ES-I3 (cell line): Measurements from ENCODE around the gene LRRC59.

Experiments
- H3K36me3 ChIP-seq: 2 replicates; pipeline ENCODE4 v1.6.1; 2013; ENCODE audit warnings: mild to moderate bottlenecking, low read length, control low read depth, moderate library complexity; ENCODE audit not compliant: insufficient read depth
- H3K4me1 ChIP-seq: 2 replicates; pipeline ENCODE4 v1.6.1; 2013; ENCODE audit warnings: mild to moderate bottlenecking, control low read depth, low read length; ENCODE audit not compliant: insufficient read depth
- H3K9ac ChIP-seq: 2 replicates; pipeline ENCODE4 v1.6.1; 2013; ENCODE audit warnings: low read depth, mild to moderate bottlenecking, low read length, moderate library complexity
- H3K9me3 ChIP-seq: 2 replicates; pipeline ENCODE4 v1.6.1; 2013; ENCODE audit warnings: mild to moderate bottlenecking, low read length, moderate library complexity; ENCODE audit not compliant: control insufficient read depth, insufficient read depth

The LRRC59 gene

DNA sequence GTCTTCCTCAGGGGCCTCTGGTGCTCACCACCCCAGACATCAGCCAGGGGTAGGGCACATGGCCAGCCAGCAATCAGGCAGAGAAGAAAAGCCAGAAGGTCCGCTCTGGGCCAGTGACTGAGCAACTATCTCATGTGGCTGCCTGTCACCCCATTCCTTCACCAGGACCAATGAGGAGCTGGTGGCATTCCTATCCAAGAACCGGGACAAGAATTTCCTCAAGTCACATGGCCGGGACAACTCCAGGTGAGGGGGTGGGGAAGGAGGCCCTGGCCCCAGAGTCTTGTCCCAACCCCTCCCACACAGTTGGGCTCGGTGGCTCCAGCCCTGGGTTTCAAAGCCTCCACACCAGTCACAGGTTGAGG lies 42.0 kb downstream of the LRRC59 start:
- H3K36me3 ChIP-seq, result peaks cover 30% of the 10 kb centered on the region
- no peaks in the 10 kb centered on the region for H3K4me1 ChIP-seq
- no peak overlapping the region for H3K9ac ChIP-seq
- no peaks in the 10 kb centered on the region for H3K9me3 ChIP-seq

- H3K36me3 ChIP-seq, result peaks cover 30% of the 10 kb centered on the region
Observed at GRCh38 chr17:50354776-50355175, 42.5 kb downstream of the LRRC59 start.

DNA sequence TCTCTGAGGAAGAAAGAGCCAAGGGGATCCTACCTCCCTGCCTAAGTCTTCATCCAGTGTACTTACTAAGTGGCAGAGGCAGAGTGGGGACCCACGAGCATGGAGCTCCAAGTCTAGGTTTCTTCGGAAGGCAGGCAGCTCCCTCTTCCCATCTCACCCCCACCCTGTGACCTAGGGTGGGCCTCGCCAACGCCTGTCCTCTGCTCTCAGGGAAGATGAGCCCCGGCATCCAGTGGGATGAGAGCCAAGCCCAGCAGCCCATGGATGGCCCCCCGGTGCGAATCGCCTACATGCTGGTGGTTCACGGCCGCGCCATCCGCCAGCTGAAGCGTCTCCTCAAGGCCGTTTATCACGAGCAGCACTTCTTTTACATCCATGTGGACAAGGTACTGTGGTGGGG lies 43.1 kb downstream of the LRRC59 start:
- peaks cover 30% of the 10 kb centered on the region for H3K36me3 ChIP-seq
- no peak overlapping the region for H3K9ac ChIP-seq
- no peaks in the 10 kb centered on the region for H3K9me3 ChIP-seq
- H3K4me1 ChIP-seq, result no peaks in the 10 kb centered on the region

More at GRCh38 chr17:50354776-50355175, 42.5 kb downstream of the LRRC59 start:
- no peaks in the 10 kb centered on the region for H3K4me1 ChIP-seq
- no peak overlapping the region for H3K9ac ChIP-seq
- no peaks in the 10 kb centered on the region for H3K9me3 ChIP-seq

DNA sequence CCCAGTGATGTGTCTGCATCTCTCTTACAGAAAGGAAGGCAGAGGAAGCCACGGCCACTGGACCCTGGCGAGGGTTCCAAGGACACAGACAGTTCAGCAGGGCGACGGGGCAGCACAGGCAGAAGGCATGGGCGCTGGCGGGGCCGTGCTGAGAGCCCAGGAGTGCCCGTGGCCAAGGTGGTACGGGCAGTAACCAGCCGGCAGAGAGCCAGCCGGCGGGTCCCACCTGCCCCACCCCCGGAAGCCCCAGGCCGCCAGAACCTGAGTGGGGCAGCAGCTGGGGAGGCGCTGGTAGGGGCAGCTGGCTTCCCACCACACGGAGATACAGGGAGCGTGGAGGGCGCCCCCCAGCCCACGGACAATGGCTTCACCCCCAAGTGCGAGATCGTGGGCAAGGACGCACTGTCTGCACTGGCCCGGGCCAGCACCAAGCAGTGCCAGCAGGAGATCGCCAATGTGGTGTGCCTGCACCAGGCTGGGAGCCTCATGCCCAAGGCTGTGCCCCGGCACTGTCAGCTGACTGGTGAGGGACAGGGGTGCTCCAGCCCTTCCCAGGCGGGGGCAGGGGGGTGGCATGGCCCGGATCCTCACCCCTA lies 43.6 kb downstream of the LRRC59 start:
- no peak overlapping the region for H3K9ac ChIP-seq

GRCh38 chr17:50352693-50353599 lies 44.4 kb downstream of the LRRC59 start:
- Histone ChIP-seq H3K9ac (no peak overlapping the region), H3K36me3 (peaks cover 22% of the 10 kb centered on the region), H3K9me3 (no peaks in the 10 kb centered on the region), H3K4me1 (peaks cover 11% of the 10 kb centered on the region)

More for the DNA sequence above, 43.6 kb downstream of the LRRC59 start:
- Histone ChIP-seq H3K9me3 (no peaks in the 10 kb centered on the region), H3K4me1 (peaks cover 3% of the 10 kb centered on the region; the same call in 1 of the 2 replicates), H3K36me3 (peaks cover 28% of the 10 kb centered on the region)

DNA sequence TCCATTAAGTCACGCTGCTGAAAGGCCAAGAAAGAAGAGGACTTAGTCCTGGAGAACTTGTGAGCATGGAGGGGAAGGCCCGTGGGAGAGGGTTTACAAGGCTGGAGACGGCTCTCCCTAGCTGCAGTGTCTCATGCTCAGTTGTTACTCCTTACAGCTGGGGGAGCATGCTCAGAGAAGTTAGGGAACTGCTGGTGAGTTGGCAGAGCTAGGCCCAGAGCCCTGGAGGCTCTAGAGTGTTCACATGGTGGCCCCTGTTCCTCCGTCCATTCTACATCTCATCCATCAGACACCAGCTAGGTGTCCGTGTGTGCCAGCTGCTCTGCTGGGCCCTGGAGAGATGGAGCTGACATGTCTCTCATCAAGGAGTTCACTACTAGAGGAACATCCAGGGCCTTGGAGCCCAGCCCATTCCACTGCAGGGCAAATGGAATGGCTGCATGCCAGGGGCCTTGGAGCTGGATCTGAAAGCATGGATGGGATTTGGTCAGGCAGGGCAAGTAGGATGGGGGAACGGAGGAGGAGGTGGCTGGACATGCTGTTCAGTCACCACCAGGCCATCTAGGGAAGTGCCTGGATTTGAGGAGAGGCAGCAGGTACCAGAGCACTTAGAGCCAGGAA lies 45.1 kb downstream of the LRRC59 start:
- Histone ChIP-seq H3K4me1 (peaks cover 15% of the 10 kb centered on the region), H3K36me3 (peaks cover 19% of the 10 kb centered on the region)

GRCh38 chr17:50350733-50351132 lies 46.6 kb downstream of the LRRC59 start:
- peaks cover 15% of the 10 kb centered on the region for H3K4me1 ChIP-seq
- no peak overlapping the region for H3K9ac ChIP-seq
- no peaks in the 10 kb centered on the region for H3K9me3 ChIP-seq
- peaks cover 12% of the 10 kb centered on the region for H3K36me3 ChIP-seq

More for the DNA sequence above, 45.1 kb downstream of the LRRC59 start:
- Histone ChIP-seq H3K9me3 (no peaks in the 10 kb centered on the region), H3K9ac (no peak overlapping the region)

- Histone ChIP-seq H3K36me3 (peaks cover 3% of the 10 kb centered on the region; the same call in 1 of the 2 replicates), H3K4me1 (peaks cover 21% of the 10 kb centered on the region), H3K9ac (no peak overlapping the region), H3K9me3 (no peaks in the 10 kb centered on the region)
Observed at GRCh38 chr17:50349243-50349600, 48.1 kb downstream of the LRRC59 start.

DNA sequence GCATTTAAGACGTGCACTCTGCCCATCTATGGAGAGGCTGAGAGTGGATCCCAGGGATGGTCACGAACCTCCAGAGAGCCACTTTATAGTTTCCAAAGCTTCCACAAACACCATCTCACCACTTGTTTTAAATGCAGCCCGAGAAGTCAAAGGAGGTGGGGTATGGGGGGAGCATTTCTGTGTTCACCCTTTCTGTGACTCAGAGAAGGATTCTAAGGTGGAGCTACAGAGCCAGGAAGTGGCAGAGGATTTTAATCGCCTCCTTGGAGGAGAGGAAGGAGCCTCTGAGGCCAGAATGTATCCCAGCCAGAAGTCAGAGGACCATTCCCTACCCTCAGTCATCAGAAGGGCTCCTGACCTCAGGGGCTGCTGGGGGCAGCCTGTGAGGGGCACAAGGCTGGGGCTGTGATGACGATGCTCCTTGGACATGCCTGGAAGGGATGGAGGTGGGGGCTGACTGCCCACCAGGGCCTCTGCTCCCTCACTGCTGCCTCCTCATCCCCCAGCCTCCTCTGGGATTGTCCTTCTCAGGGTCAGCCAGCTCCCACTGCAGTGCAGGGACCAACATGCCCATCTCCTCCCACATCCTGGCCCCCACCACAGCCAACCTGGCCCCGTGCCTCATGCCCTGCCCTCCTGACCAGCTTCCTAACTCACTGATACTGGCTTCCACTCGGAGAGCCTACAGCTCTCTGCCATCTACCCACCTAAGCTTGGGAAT lies 48.6 kb downstream of the LRRC59 start:
- Histone ChIP-seq H3K4me1 (peaks cover 21% of the 10 kb centered on the region), H3K9ac (no peak overlapping the region), H3K9me3 (no peaks in the 10 kb centered on the region), H3K36me3 (no peaks in the 10 kb centered on the region)

DNA sequence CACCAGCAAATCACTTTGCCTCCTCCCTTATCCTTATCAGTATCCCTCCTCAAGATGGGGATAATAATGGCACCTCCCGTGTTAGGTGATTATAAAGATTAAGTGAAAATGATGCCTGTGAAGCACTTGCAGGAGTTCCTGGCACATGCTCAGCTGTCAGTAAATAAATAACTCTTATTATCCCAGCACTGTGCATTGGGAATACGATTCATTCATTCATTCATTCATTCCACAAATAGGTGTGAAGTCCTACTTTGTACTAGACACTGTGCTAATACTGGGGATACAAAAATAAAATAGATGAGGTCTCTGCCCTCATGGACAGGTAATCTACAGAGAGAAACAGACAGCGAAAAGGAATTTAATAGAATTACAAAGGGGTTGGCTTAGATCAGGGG lies 49.4 kb downstream of the LRRC59 start:
- peaks cover 21% of the 10 kb centered on the region for H3K4me1 ChIP-seq
- no peaks in the 10 kb centered on the region for H3K36me3 ChIP-seq
- no peak overlapping the region; the same call in 1 of the 2 replicates for H3K9ac ChIP-seq
- no peaks in the 10 kb centered on the region for H3K9me3 ChIP-seq

DNA sequence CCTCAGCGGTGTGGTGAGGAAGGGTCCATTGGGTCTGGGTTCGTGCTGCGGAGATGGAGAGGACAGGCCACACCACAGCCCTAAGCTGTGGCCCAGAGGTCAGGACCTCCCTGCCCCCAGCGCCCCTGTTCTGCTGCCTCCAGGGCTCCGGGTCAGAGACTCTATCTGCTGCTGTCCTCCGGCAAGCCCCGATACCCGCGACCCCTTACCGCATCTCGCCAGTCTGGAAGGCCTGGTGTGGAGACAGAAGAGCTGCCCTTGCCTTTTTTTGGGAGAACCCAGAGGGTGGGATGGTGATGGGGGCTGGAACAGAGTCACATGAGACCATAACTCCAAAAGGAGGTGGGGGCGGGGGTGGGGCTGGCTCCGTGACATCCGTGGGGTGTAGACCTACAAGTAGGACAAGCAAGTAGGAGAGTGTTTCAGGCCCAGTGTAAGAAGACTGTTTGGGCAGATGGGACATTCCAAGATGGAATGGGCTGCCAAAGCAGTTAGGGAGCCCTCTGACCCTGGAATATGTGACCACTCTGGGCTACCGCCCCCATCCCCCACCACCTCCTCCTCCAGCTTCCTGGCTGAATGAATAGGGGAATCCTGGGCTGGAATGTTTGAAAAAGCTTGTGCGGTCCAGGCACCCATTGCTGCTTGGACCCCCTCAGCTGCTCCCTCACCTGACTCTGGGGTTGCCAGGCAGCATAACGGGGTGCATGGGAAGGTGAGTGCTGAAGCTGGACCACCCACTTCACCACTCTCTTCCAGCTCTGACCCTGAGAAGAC lies 50.0 kb downstream of the LRRC59 start:
- Histone ChIP-seq H3K9me3 (no peaks in the 10 kb centered on the region), H3K36me3 (no peaks in the 10 kb centered on the region), H3K4me1 (peaks cover 21% of the 10 kb centered on the region), H3K9ac (peak overlapping the region; percentile 95)

- Histone ChIP-seq H3K9me3 (0 out of 2 replicates have a peak, but pooled peaks cover 4% of the 10 kb centered on the region), H3K36me3 (no peaks in the 10 kb centered on the region), H3K9ac (peak overlapping the region; percentile 95), H3K4me1 (peaks cover 21% of the 10 kb centered on the region)
Observed at GRCh38 chr17:50346313-50347116, 50.8 kb downstream of the LRRC59 start.
